ENCODE data around the gene DPYSL5.

The DPYSL5 gene

GRCh38 chr2:26846334-26847306 is 1.3 kb upstream of the DPYSL5 start:
- DNase-seq, result peak; percentile 85

GRCh38 chr2:26847307-26847654 is 651 bp upstream of the DPYSL5 start:
- DNase-seq, result no peak

- DNase-seq, result peak; percentile 79
Observed at GRCh38 chr2:26848336-26849055, 564 bp downstream of the DPYSL5 start.

- DNase-seq, result peak; percentile 91
Observed at GRCh38 chr2:26849056-26849999, 1.4 kb downstream of the DPYSL5 start.

GRCh38 chr2:26850000-26850431 is 2.1 kb downstream of the DPYSL5 start:
- peak; percentile 57 for DNase-seq

GRCh38 chr2:26850505-26850904 is 2.6 kb downstream of the DPYSL5 start:
- DNase-seq, result no peak

- no peak for DNase-seq
Observed at GRCh38 chr2:26852405-26853306, 4.7 kb downstream of the DPYSL5 start.

GRCh38 chr2:26853751-26854150 is 5.8 kb downstream of the DPYSL5 start:
- DNase-seq, result no peak

- DNase-seq, result no peak
Observed at GRCh38 chr2:26854283-26854827, 6.4 kb downstream of the DPYSL5 start.

- no peak for DNase-seq
Observed at GRCh38 chr2:26855466-26855865, 7.5 kb downstream of the DPYSL5 start.

GRCh38 chr2:26859622-26860021 is 11.7 kb downstream of the DPYSL5 start:
- no peak for DNase-seq

GRCh38 chr2:26860211-26860850 is 12.4 kb downstream of the DPYSL5 start:
- no peak for DNase-seq

- DNase-seq, result no peak
Observed at GRCh38 chr2:26861610-26862224, 13.8 kb downstream of the DPYSL5 start.

GRCh38 chr2:26864226-26864625 is 16.3 kb downstream of the DPYSL5 start:
- DNase-seq, result no peak

- no peak for DNase-seq
Observed at GRCh38 chr2:26864646-26865045, 16.7 kb downstream of the DPYSL5 start.

GRCh38 chr2:26870585-26871095 is 22.7 kb downstream of the DPYSL5 start:
- no peak for DNase-seq

GRCh38 chr2:26873286-26873983 is 25.5 kb downstream of the DPYSL5 start:
- DNase-seq, result no peak

GRCh38 chr2:26874514-26874913 is 26.6 kb downstream of the DPYSL5 start:
- no peak for DNase-seq

GRCh38 chr2:26875065-26875634 is 27.2 kb downstream of the DPYSL5 start:
- DNase-seq, result no peak
